Loucy (cell line): ENCODE data around the gene LMOD3.

Source experiments
- H2AFZ ChIP-seq: fragments of 200-600 bp; sonication (generic); 2 replicates; pipeline ENCODE4 v1.6.0; 2016; ENCODE audit warnings: antibody characterized with exemption, mild to moderate bottlenecking, low read length, moderate library complexity
- H3F3A ChIP-seq: fragments of 200-600 bp; 2 replicates; pipeline ENCODE4 v1.6.0; 2016; ENCODE audit warnings: antibody characterized with exemption, low read depth, mild to moderate bottlenecking
- H3K27me3 ChIP-seq: fragments of 200-600 bp; sonication (generic); 2 replicates; pipeline ENCODE4 v1.6.1; 2014; ENCODE audit warnings: low read length, mild to moderate bottlenecking; ENCODE audit not compliant: insufficient read depth, poor library complexity, severe bottlenecking
- H3K36me3 ChIP-seq: fragments of 200-600 bp; sonication (generic); 2 replicates; pipeline ENCODE4 v1.6.1; 2016; ENCODE audit warnings: low read length; ENCODE audit not compliant: insufficient read depth
- H3K4me1 ChIP-seq: fragments of 200-600 bp; sonication (generic); 2 replicates; pipeline ENCODE4 v1.5.1; 2014; ENCODE audit warnings: low read length, mild to moderate bottlenecking; ENCODE audit not compliant: insufficient read depth, poor library complexity, severe bottlenecking
- H3K4me2 ChIP-seq: fragments of 200-600 bp; sonication (generic); 2 replicates; pipeline ENCODE4 v1.6.0; 2014; ENCODE audit warnings: antibody characterized with exemption, low read length, low read depth, mild to moderate bottlenecking; ENCODE audit not compliant: poor library complexity, severe bottlenecking
- H3K4me3 ChIP-seq: fragments of 200-600 bp; sonication (generic); 2 replicates; pipeline ENCODE4 v1.5.1; 2014; ENCODE audit warnings: low read length, mild to moderate bottlenecking, mixed read lengths; ENCODE audit not compliant: poor library complexity, severe bottlenecking
- H3K79me2 ChIP-seq: fragments of 200-600 bp; sonication (generic); 2 replicates; pipeline ENCODE4 v1.6.1; 2014; ENCODE audit warnings: low read length; ENCODE audit not compliant: insufficient read depth
- H3K9ac ChIP-seq: fragments of 200-600 bp; sonication (generic); 2 replicates; pipeline ENCODE4 v1.6.0; 2014; ENCODE audit warnings: mild to moderate bottlenecking, low read depth, low read length, moderate library complexity; ENCODE audit not compliant: poor library complexity, severe bottlenecking
- H3K9me2 ChIP-seq: fragments of 200-600 bp; sonication (generic); replicated peaks from 2 replicates; pipeline ENCODE4 v1.6.1; 2016; ENCODE audit warnings: low read depth, low read length, mixed read lengths
- H3K9me3 ChIP-seq: fragments of 200-600 bp; sonication (generic); 2 replicates; pipeline ENCODE4 v1.6.1; 2014; ENCODE audit warnings: mild to moderate bottlenecking, antibody characterized with exemption, low read length, low read depth; ENCODE audit not compliant: insufficient read depth
- H4K20me1 ChIP-seq: fragments of 200-600 bp; sonication (generic); 2 replicates; pipeline ENCODE4 v1.6.0; 2014; ENCODE audit warnings: antibody characterized with exemption, low read length, mild to moderate bottlenecking; ENCODE audit not compliant: insufficient read depth, poor library complexity, severe bottlenecking
- EZH2phosphoT487 ChIP-seq: fragments of 200-600 bp; IDR thresholded peaks from 2 replicates; pipeline ENCODE4 v1.6.1; 2018; ENCODE audit warnings: antibody characterized with exemption, mild to moderate bottlenecking, moderate library complexity, borderline replicate concordance
- TF ChIP-seq, protein P1 (sequence below): fragments of 200-600 bp; sonication (generic); conservative IDR thresholded peaks from 2 replicates; pipeline ENCODE4 v1.5.1; 2014; ENCODE audit warnings: mild to moderate bottlenecking, antibody characterized with exemption, low read length

LMOD3 gene

GRCh38 chr3:69119681-69120080 lies 2.7 kb downstream of the LMOD3 start:
- no peaks in the 10 kb centered on the region for H4K20me1 ChIP-seq
- no peak for TF ChIP-seq EZH2phosphoT487
- TF ChIP-seq, protein P1, sequence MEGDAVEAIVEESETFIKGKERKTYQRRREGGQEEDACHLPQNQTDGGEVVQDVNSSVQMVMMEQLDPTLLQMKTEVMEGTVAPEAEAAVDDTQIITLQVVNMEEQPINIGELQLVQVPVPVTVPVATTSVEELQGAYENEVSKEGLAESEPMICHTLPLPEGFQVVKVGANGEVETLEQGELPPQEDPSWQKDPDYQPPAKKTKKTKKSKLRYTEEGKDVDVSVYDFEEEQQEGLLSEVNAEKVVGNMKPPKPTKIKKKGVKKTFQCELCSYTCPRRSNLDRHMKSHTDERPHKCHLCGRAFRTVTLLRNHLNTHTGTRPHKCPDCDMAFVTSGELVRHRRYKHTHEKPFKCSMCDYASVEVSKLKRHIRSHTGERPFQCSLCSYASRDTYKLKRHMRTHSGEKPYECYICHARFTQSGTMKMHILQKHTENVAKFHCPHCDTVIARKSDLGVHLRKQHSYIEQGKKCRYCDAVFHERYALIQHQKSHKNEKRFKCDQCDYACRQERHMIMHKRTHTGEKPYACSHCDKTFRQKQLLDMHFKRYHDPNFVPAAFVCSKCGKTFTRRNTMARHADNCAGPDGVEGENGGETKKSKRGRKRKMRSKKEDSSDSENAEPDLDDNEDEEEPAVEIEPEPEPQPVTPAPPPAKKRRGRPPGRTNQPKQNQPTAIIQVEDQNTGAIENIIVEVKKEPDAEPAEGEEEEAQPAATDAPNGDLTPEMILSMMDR: no peak
- H3K4me2 ChIP-seq: no peak overlapping the region
- no peaks in the 10 kb centered on the region for H3K9me3 ChIP-seq
- H2AFZ ChIP-seq: no peak overlapping the region
- no peak overlapping the region for H3K9ac ChIP-seq
- no peaks in the 10 kb centered on the region for H3K27me3 ChIP-seq
- H3K9me2 ChIP-seq: no peaks in the 10 kb centered on the region
- H3K36me3 ChIP-seq: no peaks in the 10 kb centered on the region
- H3K4me1 ChIP-seq: no peaks in the 10 kb centered on the region
- no peaks in the 10 kb centered on the region for H3K79me2 ChIP-seq
- no peaks in the 10 kb centered on the region for H3F3A ChIP-seq
- H3K4me3 ChIP-seq: no peak overlapping the region

DNA sequence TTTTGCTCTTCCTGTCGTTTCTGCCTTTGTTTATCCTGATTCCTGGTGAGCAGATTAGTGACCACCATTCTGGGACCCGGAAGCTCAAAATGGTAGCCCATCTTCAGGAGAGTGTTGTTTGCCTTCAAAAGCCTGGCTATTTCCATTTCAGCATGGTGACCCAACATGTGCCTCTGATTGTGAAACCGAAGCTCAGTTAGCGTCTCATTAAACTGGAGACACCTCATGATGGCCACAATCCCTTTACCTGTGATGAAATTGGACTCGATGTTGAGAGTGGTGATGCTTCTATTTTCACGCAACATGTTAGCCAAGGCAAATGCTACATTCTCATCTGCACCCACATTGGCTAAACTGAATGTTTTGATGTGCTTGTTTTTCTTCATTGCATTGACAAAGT lies 3.3 kb downstream of the LMOD3 start:
- Histone ChIP-seq H2AFZ (no peak overlapping the region), H3K36me3 (no peaks in the 10 kb centered on the region), H3K4me2 (no peak overlapping the region), H3F3A (no peaks in the 10 kb centered on the region), H4K20me1 (no peaks in the 10 kb centered on the region), H3K79me2 (no peaks in the 10 kb centered on the region), H3K4me1 (no peaks in the 10 kb centered on the region), H3K9me2 (no peaks in the 10 kb centered on the region), H3K9me3 (no peaks in the 10 kb centered on the region), H3K27me3 (no peaks in the 10 kb centered on the region), H3K4me3 (no peak overlapping the region), H3K9ac (no peak overlapping the region)
- no peak for TF ChIP-seq EZH2phosphoT487
- TF ChIP-seq, protein P1: no peak

- Histone ChIP-seq H4K20me1 (no peaks in the 10 kb centered on the region), H2AFZ (no peak overlapping the region), H3K4me3 (no peak overlapping the region), H3K27me3 (no peaks in the 10 kb centered on the region), H3K4me1 (no peaks in the 10 kb centered on the region), H3K9ac (no peak overlapping the region), H3K9me3 (no peaks in the 10 kb centered on the region), H3K4me2 (no peak overlapping the region), H3K9me2 (no peaks in the 10 kb centered on the region), H3K36me3 (no peaks in the 10 kb centered on the region), H3K79me2 (no peaks in the 10 kb centered on the region), H3F3A (no peaks in the 10 kb centered on the region)
- TF ChIP-seq EZH2phosphoT487: no peak
- TF ChIP-seq, protein P1: no peak
Measured at GRCh38 chr3:69118555-69118954, 3.8 kb downstream of the LMOD3 start.
